H1 (cell line): ENCODE results near the gene NSUN6. TPM values are rescaled to one million over a fixed set of nuclear protein-coding genes. Genes with fewer than 3 reads are reported as not detected.

Experiments used
- CTCF ChIA-PET: fragments of 300-600 bp; sonication (Branson Sonifier 250); formaldehyde crosslinking; loops from one replicate; lab custom pipeline; 2021; ENCODE audit not compliant: partially characterized antibody; lab: Charles Lee
- POLR2A ChIA-PET: fragments of 300-600 bp; sonication (Branson Sonifier 250); formaldehyde crosslinking; loops from one replicate; lab custom pipeline; 2021; ENCODE audit warnings: inconsistent platforms; ENCODE audit not compliant: partially characterized antibody; lab: Charles Lee
- DNase-seq, 2 experiments: peaks; one replicate each; pipeline versions ENCODE4 v3.0.0 to v3.0.0-alpha.2; 2010 to 2022; ENCODE audit warnings: low spot score in 2 of 2, low read depth in 1 of 2, mixed read lengths in 1 of 2
- FAIRE-seq: peaks from 2 replicates; lab custom pipeline; 2011; peaks lifted over from hg19 to GRCh38; lab: Jason Lieb, UNC
- H2AFZ ChIP-seq: 2 replicates; pipeline ENCODE4 v1.8.1; 2012; ENCODE audit warnings: low read length, inconsistent platforms
- H2AK5ac ChIP-seq: 2 replicates; pipeline ENCODE4 v1.6.1; 2013; ENCODE audit warnings: low read depth, low read length
- H2BK120ac ChIP-seq: replicated peaks from 2 replicates; pipeline ENCODE3; 2013; ENCODE audit warnings: low read depth, low read length, inconsistent platforms
- H2BK12ac ChIP-seq: 2 replicates; pipeline ENCODE4 v1.6.1; 2013; ENCODE audit warnings: low read depth, low read length
- H2BK15ac ChIP-seq: 2 replicates; pipeline ENCODE4 v1.6.1; 2013; ENCODE audit warnings: low read length
- H2BK20ac ChIP-seq: 2 replicates; pipeline ENCODE4 v1.6.1; 2013; ENCODE audit warnings: low read length
- H2BK5ac ChIP-seq: 2 replicates; pipeline ENCODE4 v1.6.1; 2013; ENCODE audit warnings: low read depth, low read length
- H3K14ac ChIP-seq: 2 replicates; pipeline ENCODE4 v1.6.1; 2013; ENCODE audit warnings: inconsistent platforms; ENCODE audit not compliant: insufficient read length
- H3K18ac ChIP-seq: 2 replicates; pipeline ENCODE4 v1.6.1; 2013; ENCODE audit warnings: low read length; ENCODE audit errors: extremely low read depth
- H3K23ac ChIP-seq: 2 replicates; pipeline ENCODE4 v1.6.1; 2013; ENCODE audit warnings: inconsistent platforms; ENCODE audit not compliant: insufficient read length
- H3K23me2 ChIP-seq: 2 replicates; pipeline ENCODE4 v1.6.1; 2013; ENCODE audit warnings: low read depth, low read length
- H3K27ac ChIP-seq: 2 replicates; pipeline ENCODE4 v1.6.1; 2011; ENCODE audit warnings: low read depth, low read length, inconsistent platforms
- H3K27me3 ChIP-seq, 4 experiments: replicated peaks in 1 of 4; 1 replicate in 1 of 4; 2 replicates in 3 of 4; pipeline versions ENCODE4 v1.6.1 to v1.8.1; 2011 to 2013; ENCODE audit warnings: low read length in 3 of 4, mild to moderate bottlenecking in 3 of 4, inconsistent platforms in 2 of 4, mixed read lengths in 2 of 4, moderate library complexity in 1 of 4; ENCODE audit not compliant: control insufficient read depth in 3 of 4, insufficient read depth in 3 of 4; ENCODE audit errors: extremely low read depth in 1 of 4
- H3K36me3 ChIP-seq, 4 experiments: 2 replicates each; pipeline versions ENCODE4 v1.6.1 to v1.8.1; 2011 to 2013; ENCODE audit warnings: mild to moderate bottlenecking in 4 of 4, low read length in 3 of 4, moderate library complexity in 2 of 4, control low read depth in 1 of 4, inconsistent platforms in 1 of 4; ENCODE audit not compliant: insufficient read depth in 4 of 4, control insufficient read depth in 2 of 4
- H3K4ac ChIP-seq: replicated peaks from 2 replicates; pipeline ENCODE3; 2013; ENCODE audit warnings: low read length, low read depth, mixed read lengths, inconsistent platforms; ENCODE audit not compliant: insufficient read length
- H3K4me1 ChIP-seq, 4 experiments: replicated peaks in 1 of 4; 1 replicate in 1 of 4; 2 replicates in 3 of 4; pipeline versions ENCODE4 v1.6.1 to v1.8.1; 2011 to 2013; ENCODE audit warnings: low read length in 3 of 4, inconsistent platforms in 2 of 4, mixed read lengths in 1 of 4; ENCODE audit not compliant: insufficient read depth in 4 of 4, control insufficient read depth in 3 of 4
- H3K4me2 ChIP-seq, 2 experiments: 2 replicates each; pipeline versions ENCODE4 v1.6.1 to v1.8.1; 2011 to 2013; ENCODE audit warnings: low read depth in 2 of 2, low read length in 2 of 2, control low read depth in 1 of 2, inconsistent platforms in 1 of 2, mild to moderate bottlenecking in 1 of 2; ENCODE audit not compliant: insufficient read depth in 1 of 2
- H3K4me3 ChIP-seq, 4 experiments: fragments of 200-600, 300-600 bp in 1 of 4; sonication (generic), shearing (Covaris generic), sonication (Bioruptor Twin) in 1 of 4; 2 replicates each; pipeline versions ENCODE4 v1.5.1 to v1.8.1; 2011 to 2016; ENCODE audit warnings: low read length in 4 of 4, low read depth in 3 of 4, control low read depth in 2 of 4, inconsistent platforms in 2 of 4, mild to moderate bottlenecking in 2 of 4, mixed read lengths in 1 of 4, moderate library complexity in 1 of 4; ENCODE audit not compliant: insufficient read depth in 2 of 4; ENCODE audit errors: extremely low read depth in 1 of 4
- H3K56ac ChIP-seq: replicated peaks from 2 replicates; pipeline ENCODE3; 2013; ENCODE audit warnings: low read depth, mild to moderate bottlenecking, mixed read lengths, low read length, inconsistent platforms; ENCODE audit not compliant: insufficient read length
- H3K79me1 ChIP-seq: 2 replicates; pipeline ENCODE4 v1.6.1; 2013; ENCODE audit warnings: low read depth, low read length, control low read depth
- H3K79me2 ChIP-seq, 2 experiments: 2 replicates each; pipeline versions ENCODE4 v1.6.1 to v1.8.1; 2012 to 2013; ENCODE audit warnings: low read length in 2 of 2, mild to moderate bottlenecking in 2 of 2, inconsistent platforms in 1 of 2; ENCODE audit not compliant: insufficient read depth in 2 of 2, control insufficient read depth in 1 of 2
- H3K9ac ChIP-seq, 4 experiments: replicated peaks in 1 of 4; 1 replicate in 1 of 4; 2 replicates in 3 of 4; pipeline versions ENCODE4 v1.6.1 to v1.8.1; 2011 to 2013; ENCODE audit warnings: low read depth in 3 of 4, low read length in 3 of 4, control low read depth in 2 of 4, mild to moderate bottlenecking in 2 of 4, moderate library complexity in 2 of 4, inconsistent platforms in 1 of 4; ENCODE audit errors: extremely low read depth in 1 of 4
- H3K9me3 ChIP-seq, 2 experiments: 2 replicates each; pipeline versions ENCODE4 v1.6.1 to v1.8.1; 2012 to 2013; ENCODE audit warnings: mild to moderate bottlenecking in 2 of 2, moderate library complexity in 2 of 2, control low read depth in 1 of 2, inconsistent platforms in 1 of 2, low read depth in 1 of 2, low read length in 1 of 2, mixed read lengths in 1 of 2; ENCODE audit not compliant: insufficient read depth in 2 of 2
- H4K20me1 ChIP-seq, 2 experiments: replicated peaks in 1 of 2; 2 replicates each; pipeline versions ENCODE3 to v1.8.1; 2011 to 2013; ENCODE audit warnings: inconsistent platforms in 2 of 2, low read length in 2 of 2, mild to moderate bottlenecking in 1 of 2; ENCODE audit not compliant: insufficient read depth in 2 of 2, control insufficient read depth in 1 of 2
- H4K5ac ChIP-seq: 2 replicates; pipeline ENCODE4 v1.6.1; 2013; ENCODE audit warnings: low read length, low read depth, mixed read lengths, inconsistent platforms; ENCODE audit not compliant: insufficient read length
- H4K8ac ChIP-seq: 2 replicates; pipeline ENCODE4 v1.8.0; 2013; ENCODE audit warnings: mild to moderate bottlenecking, moderate library complexity, low read length, inconsistent platforms; ENCODE audit not compliant: insufficient read depth; ENCODE audit errors: extremely low read depth
- H4K91ac ChIP-seq: replicated peaks from 2 replicates; pipeline ENCODE3; 2013; ENCODE audit warnings: low read length, mixed read lengths, inconsistent platforms; ENCODE audit not compliant: insufficient read length
- CTBP2 ChIP-seq: IDR thresholded peaks from 2 replicates; pipeline ENCODE4 v1.7.0; 2011; ENCODE audit warnings: borderline replicate concordance, mild to moderate bottlenecking, moderate library complexity, mixed read lengths, low read length; ENCODE audit not compliant: insufficient read depth, insufficient read length
- WGBS, 2 experiments: shearing (Covaris generic) in 1 of 2; methylation state at CpG; one replicate each; pipeline versions ENCODE4 v1.1.6 to v1.1.7; 2013 to 2015; ENCODE audit warnings: low lambda C conversion rate in 2 of 2, mixed read lengths in 2 of 2, inconsistent platforms in 1 of 2, low coverage in 1 of 2, missing lambda C conversion rate in 1 of 2; ENCODE audit not compliant: insufficient replicate concordance in 2 of 2, insufficient coverage in 1 of 2, insufficient read length in 1 of 2; ENCODE audit errors: extremely low coverage in 1 of 2, missing lambda C conversion rate in 1 of 2; 5-methylcytosine and 5-hydroxymethylcytosine counted together
- polyA plus RNA-seq, 7 experiments: library from polyadenylated mRNA; depleted of rRNA in 3 of 7; stranded (reverse) in 5 of 7; unstranded in 2 of 7; fragments of >200 nt in 5 of 7; fragments of 200-250 nt in 2 of 7; gene quantifications; 1 replicate in 5 of 7; 2 replicates in 1 of 7; 4 replicates in 1 of 7; pipeline versions ENCODE4 v1.2.1 to v1.2.3, GENCODE V29; 2011 to 2013; ENCODE audit warnings: missing spikeins in 2 of 7, mixed read lengths in 2 of 7
- total RNA-seq: library from RNA; stranded (reverse); fragmentation: NEBNext Ultra II Directional; extraction: Animal tissue kit (Norgen Biotek cat#: 25700); gene quantifications from 2 replicates; pipeline ENCODE4 v1.2.1, GENCODE V29; 2021

Gene NSUN6
- total and polyA plus RNA-seq, 2 of the 8 experiments (the other 6 are each of a cell fraction or from before 2014, with no cell fraction given) = 5.9 to 14.4 TPM

DNA sequence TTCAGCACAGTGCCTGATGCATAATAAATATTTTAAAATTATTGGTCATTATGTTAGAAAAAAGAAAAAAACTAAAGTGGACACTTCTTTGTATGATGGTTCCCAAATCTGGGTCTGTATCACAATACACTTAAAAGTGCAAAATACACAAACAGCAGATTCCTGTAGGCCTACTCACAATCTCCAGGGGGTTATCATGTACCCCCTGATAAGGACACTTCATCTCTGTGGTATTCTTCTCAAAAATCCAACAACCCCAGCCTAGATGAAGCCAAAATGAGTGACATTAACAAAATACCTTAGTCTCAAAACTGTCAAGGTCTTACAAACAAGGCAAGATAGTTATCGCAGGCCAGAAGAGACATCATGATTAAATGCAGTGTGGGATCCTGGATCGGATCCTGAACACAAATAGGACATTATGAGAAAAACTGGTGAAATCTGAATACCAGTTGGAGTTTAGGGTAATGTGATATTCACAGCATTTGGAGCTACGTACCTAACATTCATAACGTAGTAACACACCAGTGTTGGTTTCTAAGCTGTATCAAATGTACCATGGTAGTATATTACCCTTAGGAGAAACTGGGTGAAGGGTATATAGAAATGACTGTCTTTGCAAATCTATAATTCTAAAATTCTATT lies 45.2 kb downstream of the NSUN6 start:
- Histone ChIP-seq H2BK15ac (no peak overlapping the region), H2BK20ac (no peak overlapping the region), H3K79me2 (no peaks in the 10 kb centered on the region), H3K27me3 (no peaks in the 10 kb centered on the region), H2BK120ac (no peak overlapping the region), H3K14ac (no peak overlapping the region), H2AK5ac (no peak overlapping the region), H3K4ac (no peak overlapping the region), H3K18ac (no peak overlapping the region), H2AFZ (no peak overlapping the region), H2BK5ac (no peak overlapping the region), H3K23ac (no peak overlapping the region), H3K4me3 (no peak overlapping the region), H3K79me1 (no peaks in the 10 kb centered on the region), H3K36me3 (no peaks in the 10 kb centered on the region; a peak in 2 of 8 replicates), H4K91ac (no peak overlapping the region), H3K9ac (no peak overlapping the region), H4K20me1 (peaks cover 0 to 2% of the 10 kb centered on the region in 2 experiments), H4K8ac (no peak overlapping the region), H3K23me2 (no peaks in the 10 kb centered on the region), H4K5ac (no peak overlapping the region), H3K56ac (no peak overlapping the region), H3K4me1 (no peaks in the 10 kb centered on the region), H2BK12ac (no peak overlapping the region), H3K9me3 (no peaks in the 10 kb centered on the region), H3K27ac (no peak overlapping the region), H3K4me2 (no peak overlapping the region)
- POLR2A ChIA-PET = no interaction called here
- 94% methylated on average over 4 of the region's 4 CpGs; no CpG with 5 or more reads in 1 of the 2 experiments for WGBS, 2 experiments
- FAIRE-seq (no peak), DNase-seq (no peak)
- CTCF ChIA-PET = no interaction called here
- TF ChIP-seq CTBP2 = no peak
